GM13976 (cell line): Measurements from ENCODE around the gene BAG1.

Experiments used
- DNase-seq: peaks from one replicate; pipeline ENCODE4 v3.0.0; 2012; ENCODE audit warnings: low spot score
- in situ Hi-C: fragments of 300-500 bp; cut with MboI; formaldehyde crosslinking; loops from one replicate; pipeline ENCODE4 v1.12.0; 2022; ENCODE audit warnings: low sequenced_read_pairs, mixed read lengths, inconsistent platforms; ENCODE audit not compliant: unreplicated experiment
- TF ChIP-seq, protein P1 (sequence below): IDR thresholded peaks from 2 replicates; pipeline ENCODE4 v1.5.1; 2012; ENCODE audit warnings: borderline replicate concordance, mild to moderate bottlenecking; ENCODE audit not compliant: insufficient read depth; ENCODE audit errors: extremely low read depth, missing control alignments, control extremely low read depth

The BAG1 gene

DNA sequence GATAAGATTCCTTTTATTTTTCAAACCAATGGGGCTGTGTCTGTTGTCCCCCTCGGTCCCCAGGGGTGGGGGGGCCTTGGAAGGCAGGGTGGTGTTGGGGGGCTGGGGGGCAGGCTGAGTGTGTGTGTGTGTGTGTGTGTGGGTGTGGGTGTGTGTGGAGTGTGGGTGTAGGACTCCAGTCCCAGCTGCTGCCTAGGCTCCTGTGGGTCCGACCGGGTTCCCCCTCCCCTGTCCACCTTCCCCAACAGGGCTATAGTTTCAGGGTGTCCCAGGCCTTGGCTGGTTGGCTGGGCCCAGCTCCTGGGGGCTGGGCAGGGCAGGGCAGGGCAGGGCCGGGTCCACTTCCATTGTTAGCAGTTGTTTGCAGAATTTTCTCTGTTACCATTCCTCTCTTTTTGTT lies 23.7 kb upstream of the BAG1 start:
- TF ChIP-seq, protein P1, sequence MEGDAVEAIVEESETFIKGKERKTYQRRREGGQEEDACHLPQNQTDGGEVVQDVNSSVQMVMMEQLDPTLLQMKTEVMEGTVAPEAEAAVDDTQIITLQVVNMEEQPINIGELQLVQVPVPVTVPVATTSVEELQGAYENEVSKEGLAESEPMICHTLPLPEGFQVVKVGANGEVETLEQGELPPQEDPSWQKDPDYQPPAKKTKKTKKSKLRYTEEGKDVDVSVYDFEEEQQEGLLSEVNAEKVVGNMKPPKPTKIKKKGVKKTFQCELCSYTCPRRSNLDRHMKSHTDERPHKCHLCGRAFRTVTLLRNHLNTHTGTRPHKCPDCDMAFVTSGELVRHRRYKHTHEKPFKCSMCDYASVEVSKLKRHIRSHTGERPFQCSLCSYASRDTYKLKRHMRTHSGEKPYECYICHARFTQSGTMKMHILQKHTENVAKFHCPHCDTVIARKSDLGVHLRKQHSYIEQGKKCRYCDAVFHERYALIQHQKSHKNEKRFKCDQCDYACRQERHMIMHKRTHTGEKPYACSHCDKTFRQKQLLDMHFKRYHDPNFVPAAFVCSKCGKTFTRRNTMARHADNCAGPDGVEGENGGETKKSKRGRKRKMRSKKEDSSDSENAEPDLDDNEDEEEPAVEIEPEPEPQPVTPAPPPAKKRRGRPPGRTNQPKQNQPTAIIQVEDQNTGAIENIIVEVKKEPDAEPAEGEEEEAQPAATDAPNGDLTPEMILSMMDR: no peak
- DNase-seq: no peak
- in situ Hi-C loops: no loop called here

GRCh38 chr9:33287087-33287490 lies 22.6 kb upstream of the BAG1 start:
- DNase-seq: peak; percentile 71
- TF ChIP-seq, protein P1: peak; percentile 82
- in situ Hi-C loops: no loop called here

GRCh38 chr9:33285502-33285901 lies 21.0 kb upstream of the BAG1 start:
- TF ChIP-seq, protein P1: no peak
- in situ Hi-C loops: no loop called here
- DNase-seq: no peak

DNA sequence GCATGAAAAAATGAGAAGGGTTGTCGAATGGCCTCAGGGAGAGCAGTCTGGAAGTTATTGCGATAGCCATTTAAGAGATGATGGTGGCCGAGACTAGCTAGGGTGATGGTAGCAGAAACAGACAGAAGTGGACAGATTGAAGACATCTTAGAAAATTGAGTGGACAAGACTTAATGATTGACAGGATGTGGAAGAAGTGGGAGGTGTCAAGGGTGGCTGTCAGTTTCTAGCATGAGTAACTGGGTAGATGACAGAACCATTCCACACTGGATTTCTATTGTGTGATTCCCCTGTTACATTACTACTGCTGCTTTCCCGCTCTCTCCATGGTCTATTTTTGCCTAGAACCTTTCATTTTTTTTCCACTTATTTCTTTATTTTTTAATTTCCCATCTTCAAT lies 13.0 kb upstream of the BAG1 start:
- in situ Hi-C loops: no loop called here
- TF ChIP-seq, protein P1: no peak
- DNase-seq: no peak

GRCh38 chr9:33273972-33274328 lies 9.4 kb upstream of the BAG1 start:
- TF ChIP-seq, protein P1: no peak
- in situ Hi-C loops: no loop called here
- DNase-seq: no peak

- no peak for DNase-seq
- in situ Hi-C loops: no loop called here
- TF ChIP-seq, protein P1: no peak
Observed at GRCh38 chr9:33273266-33273971, 8.9 kb upstream of the BAG1 start.
